ENCODE results near the gene TRIM9.

TRIM9 gene

GRCh38 chr14:51041108-51041531 lies 53.8 kb downstream of the TRIM9 start:
- TF ChIP-seq CTCF (IDR thresholded peaks at IDR 0.05; ENCODE audit: low read depth, low read length), result no peak
- no peak overlapping the region for H3K4me3 ChIP-seq (ENCODE audit: low read depth, low read length)

GRCh38 chr14:51039252-51039651 lies 55.7 kb downstream of the TRIM9 start:
- no peak for TF ChIP-seq CTCF (IDR thresholded peaks at IDR 0.05; ENCODE audit: low read depth, low read length)
- no peak overlapping the region for H3K4me3 ChIP-seq (ENCODE audit: low read depth, low read length)

GRCh38 chr14:51035611-51036192 lies 59.2 kb downstream of the TRIM9 start:
- no peak for TF ChIP-seq CTCF (IDR thresholded peaks at IDR 0.05; ENCODE audit: low read depth, low read length)
- no peak overlapping the region for H3K4me3 ChIP-seq (ENCODE audit: low read depth, low read length)

GRCh38 chr14:51028851-51029754 lies 65.8 kb downstream of the TRIM9 start:
- TF ChIP-seq CTCF (IDR thresholded peaks at IDR 0.05; ENCODE audit: low read depth, low read length), result no peak
- H3K4me3 ChIP-seq (ENCODE audit: low read depth, low read length), result no peak overlapping the region

- no peak for TF ChIP-seq CTCF (IDR thresholded peaks at IDR 0.05; ENCODE audit: low read depth, low read length)
- H3K4me3 ChIP-seq (ENCODE audit: low read depth, low read length), result no peak overlapping the region
Measured at GRCh38 chr14:51028361-51028760, 66.5 kb downstream of the TRIM9 start.

GRCh38 chr14:51024377-51024776 lies 70.5 kb downstream of the TRIM9 start:
- no peak for TF ChIP-seq CTCF (IDR thresholded peaks at IDR 0.05; ENCODE audit: low read depth, low read length)

GRCh38 chr14:51023964-51024363 lies 70.9 kb downstream of the TRIM9 start:
- no peak for TF ChIP-seq CTCF (IDR thresholded peaks at IDR 0.05; ENCODE audit: low read depth, low read length)
- no peak overlapping the region for H3K4me3 ChIP-seq (ENCODE audit: low read depth, low read length)

More at GRCh38 chr14:51024377-51024776, 70.5 kb downstream of the TRIM9 start:
- H3K4me3 ChIP-seq (ENCODE audit: low read depth, low read length), result no peak overlapping the region

All from WI38 (cell line).